GM19397 (cell line): ENCODE data around the gene KSR2.

Experiments
- ATAC-seq: cut with Tn5 transposase; IDR thresholded peaks from one replicate; pipeline ENCODE4 v1.9.1; 2021; ENCODE audit warnings: mild to moderate bottlenecking, moderate library complexity; ENCODE audit not compliant: unreplicated experiment

KSR2 gene

GRCh38 chr12:117702741-117703140, 266.0 kb downstream of the KSR2 start:
- ATAC-seq = no peak

GRCh38 chr12:117699575-117699974, 269.2 kb downstream of the KSR2 start:
- ATAC-seq = no peak

- no peak for ATAC-seq
Observed at GRCh38 chr12:117699118-117699517, 269.7 kb downstream of the KSR2 start.

GRCh38 chr12:117695956-117696355, 272.8 kb downstream of the KSR2 start:
- no peak for ATAC-seq

- ATAC-seq = no peak
Observed at GRCh38 chr12:117692512-117692911, 276.3 kb downstream of the KSR2 start.

GRCh38 chr12:117689857-117690256, 278.9 kb downstream of the KSR2 start:
- no peak for ATAC-seq

- no peak for ATAC-seq
Observed at GRCh38 chr12:117688446-117688845, 280.3 kb downstream of the KSR2 start.

- ATAC-seq = no peak
Observed at GRCh38 chr12:117686911-117687377, 281.8 kb downstream of the KSR2 start.

- no peak for ATAC-seq
Observed at GRCh38 chr12:117686210-117686609, 282.6 kb downstream of the KSR2 start.

- ATAC-seq = no peak
Observed at GRCh38 chr12:117685110-117685926, 283.5 kb downstream of the KSR2 start.

GRCh38 chr12:117684471-117684870, 284.3 kb downstream of the KSR2 start:
- no peak for ATAC-seq

GRCh38 chr12:117680312-117680711, 288.5 kb downstream of the KSR2 start:
- no peak for ATAC-seq

GRCh38 chr12:117679776-117680175, 289.0 kb downstream of the KSR2 start:
- no peak for ATAC-seq

- ATAC-seq = no peak
Observed at GRCh38 chr12:117674763-117675162, 294.0 kb downstream of the KSR2 start.

GRCh38 chr12:117674313-117674712, 294.5 kb downstream of the KSR2 start:
- ATAC-seq = no peak

GRCh38 chr12:117671734-117672133, 297.1 kb downstream of the KSR2 start:
- ATAC-seq = no peak

- ATAC-seq = no peak
Observed at GRCh38 chr12:117664169-117664568, 304.6 kb downstream of the KSR2 start.

- ATAC-seq = no peak
Observed at GRCh38 chr12:117662620-117663395, 306.0 kb downstream of the KSR2 start.

- ATAC-seq = no peak
Observed at GRCh38 chr12:117662220-117662619, 306.6 kb downstream of the KSR2 start.

- ATAC-seq = no peak
Observed at GRCh38 chr12:117661471-117661870, 307.3 kb downstream of the KSR2 start.

- ATAC-seq = no peak
Observed at GRCh38 chr12:117660896-117661295, 307.9 kb downstream of the KSR2 start.

GRCh38 chr12:117658226-117658625, 310.6 kb downstream of the KSR2 start:
- no peak for ATAC-seq
